DMS 273 treated with DMSO at 0.1 percent for 48 hours (cell line): ENCODE results near the gene SRP14.

Experiments used
- DNase-seq: peaks from one replicate; lab custom pipeline; 2025; lab: John Stamatoyannopoulos, UW

Gene SRP14

GRCh38 chr15:40067921-40068624 is 29.1 kb upstream of the SRP14 start:
- DNase-seq, result no peak

- DNase-seq, result no peak
These were observed 27.6 kb upstream of the SRP14 start for GRCh38 chr15:40066589-40066988.

- no peak for DNase-seq
These were observed 26.2 kb upstream of the SRP14 start for GRCh38 chr15:40065166-40065565.

- no peak for DNase-seq
These were observed 25.4 kb upstream of the SRP14 start for GRCh38 chr15:40064231-40064894.

- no peak for DNase-seq
These were observed 24.6 kb upstream of the SRP14 start for GRCh38 chr15:40063563-40064011.

- no peak for DNase-seq
These were observed 24.0 kb upstream of the SRP14 start for GRCh38 chr15:40062816-40063562.

GRCh38 chr15:40061212-40061901 is 22.4 kb upstream of the SRP14 start:
- no peak for DNase-seq

- no peak for DNase-seq
These were observed 21.4 kb upstream of the SRP14 start for GRCh38 chr15:40060236-40060961.

- no peak for DNase-seq
These were observed 20.8 kb upstream of the SRP14 start for GRCh38 chr15:40059821-40060220.

- DNase-seq, result no peak
These were observed 19.6 kb upstream of the SRP14 start for GRCh38 chr15:40058476-40059140.

- no peak for DNase-seq
These were observed 16.8 kb upstream of the SRP14 start for GRCh38 chr15:40055576-40056293.

- no peak for DNase-seq
These were observed 16.0 kb upstream of the SRP14 start for GRCh38 chr15:40054855-40055575.

- no peak for DNase-seq
These were observed 15.5 kb upstream of the SRP14 start for GRCh38 chr15:40054605-40054854.

GRCh38 chr15:40053831-40054604 is 15.0 kb upstream of the SRP14 start:
- no peak for DNase-seq

- DNase-seq, result no peak
These were observed 14.3 kb upstream of the SRP14 start for GRCh38 chr15:40053079-40053830.

- DNase-seq, result no peak
These were observed 13.6 kb upstream of the SRP14 start for GRCh38 chr15:40052604-40053003.

- no peak for DNase-seq
These were observed 12.8 kb upstream of the SRP14 start for GRCh38 chr15:40051616-40052415.
